Adrenal gland (tissue), 12 donors: ENCODE measurements around the gene BRAT1. TPM values are rescaled to one million over a fixed set of nuclear protein-coding genes. Genes with fewer than 3 reads are reported as not detected.

ENCODE experiments used
- DNase-seq, 7 donors: peaks; one replicate each; pipeline ENCODE4 v3.0.0-alpha.2; 2019 to 2020
- H3K27ac ChIP-seq, 5 donors: fragments of 200-600 bp; sonication (generic) in 4 of 5; 1 replicate in 3 of 5; 2 replicates in 2 of 5; pipeline versions ENCODE4 v1.5.1 to v1.8.0; 2016 to 2020; ENCODE audit warnings: mild to moderate bottlenecking in 1 of 5
- H3K27me3 ChIP-seq: fragments of 200-600 bp; 2 replicates; pipeline ENCODE4 v1.8.0; 2021
- H3K36me3 ChIP-seq, 2 donors: fragments of 200-600 bp; replicated peaks in 1 of 2; 1 replicate in 1 of 2; 2 replicates in 1 of 2; pipeline versions ENCODE4 v1.5.1 to v1.8.0; 2018 to 2022
- H3K4me1 ChIP-seq, 2 donors: fragments of 200-600 bp; replicated peaks in 1 of 2; 1 replicate in 1 of 2; 2 replicates in 1 of 2; pipeline versions ENCODE4 v1.5.1 to v1.8.0; 2018 to 2021
- H3K4me3 ChIP-seq, 4 donors: fragments of 200-600 bp; sonication (generic) in 3 of 4; one replicate each; pipeline ENCODE4 v1.5.1; 2016 to 2018
- H3K9me3 ChIP-seq, 3 donors: fragments of 200-600 bp; sonication (generic) in 1 of 3; replicated peaks in 1 of 3; 1 replicate in 2 of 3; 2 replicates in 1 of 3; pipeline versions ENCODE4 v1.5.1 to v1.8.0; 2016 to 2021
- POLR2A ChIP-seq, 2 donors: fragments of 450-650 bp; IDR thresholded peaks; one replicate each; pipeline ENCODE4 v1.6.1; 2017; ENCODE audit warnings: antibody characterized with exemption in 2 of 2, mild to moderate bottlenecking in 2 of 2, moderate library complexity in 1 of 2
- WGBS, 4 donors: extraction: QIAGEN DNeasy Blood & Tissue Kit in 2 of 4; methylation state at CpG; one replicate each; pipeline versions ENCODE4 v1.1.5 to v1.1.7; 2013 to 2017; 5-methylcytosine and 5-hydroxymethylcytosine counted together
- intact Hi-C, 2 donors: fragments of 100-400 bp; cut with DNase I; formaldehyde crosslinking; loops; one replicate each; pipeline versions ENCODE4 v1.14.1 to v1.15.0; 2022 to 2023
- polyA plus RNA-seq, 3 donors: library from polyadenylated mRNA; stranded (reverse); fragments of 200-250 nt in 2 of 3; fragments of 350-450 nt in 1 of 3; fragmentation: Illumina TruSeq in 1 of 3; extraction: RNeasy Lipid Tissue Mini Kit (QIAGEN cat#74804) in 1 of 3; gene quantifications; one replicate each; pipeline ENCODE4 v1.2.3, GENCODE V29; 2013 to 2014
- total RNA-seq, 9 donors: library from RNA; depleted of rRNA in 4 of 9; stranded (reverse); fragments of >200 nt in 4 of 9; fragments of 120-200 nt in 1 of 9; fragmentation: NEBNext Ultra II Directional in 1 of 9; extraction: Animal tissue kit (Norgen Biotek cat#: 25700) in 1 of 9; gene quantifications; one replicate each; pipeline versions ENCODE4 v1.1.0 to v1.2.4, GENCODE V29; 2013 to 2023
- TF ChIP-seq, protein P1 (sequence below), 6 experiments: fragments of 450-650 bp in 4 of 6; fragments of 200-600 bp in 2 of 6; sonication (generic) in 1 of 6; IDR thresholded peaks; 1 replicate in 5 of 6; 2 replicates in 1 of 6; pipeline versions ENCODE4 v1.5.1 to v1.8.0; 2016 to 2021; ENCODE audit warnings: antibody characterized with exemption in 6 of 6, mild to moderate bottlenecking in 2 of 6, moderate library complexity in 1 of 6
- donor health status: healthy with polysubstance abuse.
- donor health status: Bipolar disorder and iron deficiency.
- donor health status: DM: yes; HTN: yes; CAD: no.
- donor health status: DM: no; HTN: no; CAD: no.
- donor health status: DM: no; HTN: no; CAD: no.
- donor health status: DM: yes; HTN: yes; CAD: no.

Gene BRAT1
- total and polyA plus RNA-seq, 12 donors = 3.7 to 120 (median 72.4) TPM

DNA sequence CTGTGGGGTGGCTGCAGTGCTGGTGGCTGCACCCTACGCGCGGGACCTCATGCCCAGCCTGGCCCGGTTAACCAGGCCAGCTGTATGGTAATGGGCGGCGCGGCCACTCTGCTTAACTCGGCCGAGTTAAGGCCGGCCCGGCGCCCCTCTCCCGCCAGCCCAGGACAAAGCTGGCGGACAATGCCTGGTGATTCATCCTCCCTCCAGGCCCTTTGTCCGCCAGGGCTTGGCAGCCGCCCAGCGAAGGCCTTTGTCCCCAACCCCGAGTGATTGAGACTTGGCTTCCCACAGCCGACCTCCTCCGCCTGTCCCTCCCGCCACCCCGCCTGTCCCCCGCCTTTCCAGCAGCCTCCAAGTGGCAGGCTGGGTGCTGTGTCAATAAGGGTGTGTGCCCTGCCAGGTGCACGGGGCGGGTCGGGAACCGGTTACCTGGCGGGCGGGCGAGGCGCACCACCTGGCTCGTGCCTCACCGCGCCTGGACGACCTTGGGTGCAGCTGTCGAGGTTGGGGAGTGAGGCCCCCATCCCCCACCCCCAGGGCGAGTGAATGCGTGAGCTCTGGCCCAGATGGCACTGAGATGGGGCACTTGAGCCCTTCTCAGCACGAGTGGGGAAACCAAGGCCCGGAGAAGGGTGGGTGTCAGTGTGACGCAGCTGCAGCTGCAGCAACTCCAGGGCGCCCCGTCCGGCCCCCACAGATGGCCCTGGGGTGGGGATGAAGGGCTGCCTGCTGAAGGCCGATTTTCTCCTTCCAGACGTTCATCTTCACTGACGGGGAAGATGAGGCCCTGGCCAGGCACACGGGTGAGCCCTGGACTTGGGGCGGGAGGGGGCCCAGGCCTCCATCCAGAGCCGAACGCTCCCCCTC, 31.1 kb downstream of the BRAT1 start:
- H3K4me1 ChIP-seq = peaks cover 50 to 70% of the 10 kb centered on the region in 2 donors
- peak overlapping the region in 1 of 4 donors; percentile 27 for H3K4me3 ChIP-seq
- H3K27ac ChIP-seq = peak overlapping the region in 4 of 5 donors; percentile 40 to 84 (median 50)

DNA sequence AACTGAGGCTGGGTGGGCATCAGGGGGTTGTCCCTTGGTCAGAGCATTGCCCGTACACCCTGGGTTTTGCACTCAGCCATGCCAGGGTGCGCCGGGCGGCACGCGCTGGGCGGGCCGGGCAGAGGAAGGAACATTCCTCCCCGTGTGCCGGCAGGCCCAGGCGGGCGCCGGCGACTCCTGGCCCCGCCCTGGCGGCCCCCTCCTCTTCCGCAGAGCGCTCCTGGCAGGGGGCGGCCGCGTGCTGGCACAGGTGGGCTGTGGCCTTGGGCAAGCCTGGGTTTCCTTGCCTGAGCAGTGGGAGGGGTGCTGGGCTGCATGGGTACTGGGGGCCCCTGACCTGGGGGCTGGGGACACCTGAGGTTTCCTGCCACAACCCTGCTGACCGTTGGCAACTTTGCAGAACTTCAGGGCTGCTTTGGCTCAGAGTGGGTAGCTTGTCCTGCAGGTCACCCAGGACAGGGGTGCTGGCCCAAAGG, 31.8 kb downstream of the BRAT1 start:
- Histone ChIP-seq H3K9me3 (no peaks in the 10 kb centered on the region), H3K4me3 (peak overlapping the region in 1 of 4 donors; percentile 27), H3K27ac (peak overlapping the region in 4 of 5 donors; percentile 40 to 84 (median 50)), H3K4me1 (peaks cover 50 to 70% of the 10 kb centered on the region in 2 donors), H3K36me3 (peaks cover 0 to 23% of the 10 kb centered on the region in 2 donors), H3K27me3 (no peaks in the 10 kb centered on the region)
- 0 to 36% (median 24%) methylated on average over 1 to 22 of the region's 22 CpGs; no CpG with 5 or more reads in 1 of the 4 donors for WGBS, 4 donors
- TF ChIP-seq, protein P1, sequence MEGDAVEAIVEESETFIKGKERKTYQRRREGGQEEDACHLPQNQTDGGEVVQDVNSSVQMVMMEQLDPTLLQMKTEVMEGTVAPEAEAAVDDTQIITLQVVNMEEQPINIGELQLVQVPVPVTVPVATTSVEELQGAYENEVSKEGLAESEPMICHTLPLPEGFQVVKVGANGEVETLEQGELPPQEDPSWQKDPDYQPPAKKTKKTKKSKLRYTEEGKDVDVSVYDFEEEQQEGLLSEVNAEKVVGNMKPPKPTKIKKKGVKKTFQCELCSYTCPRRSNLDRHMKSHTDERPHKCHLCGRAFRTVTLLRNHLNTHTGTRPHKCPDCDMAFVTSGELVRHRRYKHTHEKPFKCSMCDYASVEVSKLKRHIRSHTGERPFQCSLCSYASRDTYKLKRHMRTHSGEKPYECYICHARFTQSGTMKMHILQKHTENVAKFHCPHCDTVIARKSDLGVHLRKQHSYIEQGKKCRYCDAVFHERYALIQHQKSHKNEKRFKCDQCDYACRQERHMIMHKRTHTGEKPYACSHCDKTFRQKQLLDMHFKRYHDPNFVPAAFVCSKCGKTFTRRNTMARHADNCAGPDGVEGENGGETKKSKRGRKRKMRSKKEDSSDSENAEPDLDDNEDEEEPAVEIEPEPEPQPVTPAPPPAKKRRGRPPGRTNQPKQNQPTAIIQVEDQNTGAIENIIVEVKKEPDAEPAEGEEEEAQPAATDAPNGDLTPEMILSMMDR (IDR thresholded peaks at IDR 0.05) = no peak
- TF ChIP-seq POLR2A (IDR thresholded peaks at IDR 0.05) = no peak
- intact Hi-C loops = no loop called here
- peak in 1 of 7 donors; percentile 29 for DNase-seq

More for the DNA sequence above, 31.1 kb downstream of the BRAT1 start:
- Histone ChIP-seq H3K9me3 (no peaks in the 10 kb centered on the region), H3K27me3 (no peaks in the 10 kb centered on the region), H3K36me3 (peaks cover 0 to 23% of the 10 kb centered on the region in 2 donors)
- TF ChIP-seq, protein P1 (IDR thresholded peaks at IDR 0.05) = peak in 1 of 6 experiments; percentile 14
- peak in 1 of 2 donors; percentile 25 for TF ChIP-seq POLR2A (IDR thresholded peaks at IDR 0.05)
- intact Hi-C loops = no loop called here
- WGBS, 4 donors = 26 to 75% (median 40%) methylated on average over 4 to 51 of the region's 51 CpGs
- DNase-seq = peak; percentile 92 to 96 (median 95)

GRCh38 chr7:2522780-2523433, 32.4 kb downstream of the BRAT1 start:
- Histone ChIP-seq H3K36me3 (peaks cover 0 to 23% of the 10 kb centered on the region in 2 donors), H3K9me3 (no peaks in the 10 kb centered on the region), H3K27me3 (no peaks in the 10 kb centered on the region), H3K4me3 (no peak overlapping the region), H3K4me1 (peaks cover 46 to 65% of the 10 kb centered on the region in 2 donors), H3K27ac (peak overlapping the region in 3 of 5 donors; percentile 40 to 84 (median 58))
- DNase-seq = peak in 1 of 7 donors; percentile 36
- intact Hi-C loops = no loop called here
- no peak for TF ChIP-seq POLR2A (IDR thresholded peaks at IDR 0.05)
- TF ChIP-seq, protein P1 (IDR thresholded peaks at IDR 0.05) = no peak
- WGBS, 4 donors = 48 to 69% (median 58%) methylated on average over 17 to 19 of the region's 19 CpGs
